HEK293 (cell line): ENCODE results near the gene CSTF1.

ENCODE experiments used
- CTCF ChIA-PET: fragments of 350-600 bp; formaldehyde crosslinking; extraction: SDS; loops from one replicate; lab custom pipeline; 2021; ENCODE audit warnings: antibody characterized with exemption; lab: Yijun Ruan, JAX
- POLR2A ChIA-PET: fragments of 300-600 bp; formaldehyde crosslinking; extraction: SDS; loops from one replicate; lab custom pipeline; 2020; ENCODE audit warnings: antibody characterized with exemption, inconsistent platforms; lab: Yijun Ruan, JAX
- H3K27ac ChIP-seq: fragments of 200-500 bp; sonication (Bioruptor generic); 2 replicates; pipeline ENCODE4 v1.5.1; 2014; ENCODE audit warnings: low read depth, low read length, control low read depth, inconsistent platforms; ENCODE audit errors: extremely low read depth
- H3K36me3 ChIP-seq, 2 experiments: fragments of 200-500 bp in 1 of 2; sonication (Bioruptor generic) in 1 of 2; 1 replicate in 1 of 2; 2 replicates in 1 of 2; pipeline ENCODE4 v1.5.1; 2014 to 2017; ENCODE audit warnings: inconsistent platforms in 2 of 2, low read length in 2 of 2; ENCODE audit not compliant: control insufficient read depth in 2 of 2, insufficient read depth in 1 of 2
- H3K4me1 ChIP-seq: fragments of 200-500 bp; sonication (Bioruptor generic); 2 replicates; pipeline ENCODE4 v1.5.1; 2014; ENCODE audit warnings: mild to moderate bottlenecking, low read length, inconsistent platforms; ENCODE audit not compliant: control insufficient read depth, insufficient read depth
- H3K4me3 ChIP-seq: 2 replicates; pipeline ENCODE4 v1.5.1; 2011; ENCODE audit warnings: low read depth, mild to moderate bottlenecking, control low read depth, low read length, moderate library complexity
- H3K9me3 ChIP-seq: fragments of 200-500 bp; sonication (Bioruptor generic); 2 replicates; pipeline ENCODE4 v1.5.1; 2014; ENCODE audit warnings: low read depth, low read length, inconsistent platforms; ENCODE audit not compliant: control insufficient read depth, insufficient read depth
- FEZF1 ChIP-seq: fragments of 450-650 bp; formaldehyde crosslinking; IDR thresholded peaks from 2 replicates; pipeline ENCODE4 v1.5.1; 2016; ENCODE audit warnings: missing biosample characterization, missing genetic modification characterization
- HOXD13 ChIP-seq: sonication (generic); formaldehyde crosslinking; IDR thresholded peaks from 2 replicates; pipeline ENCODE4 v1.8.0; 2022; ENCODE audit warnings: missing genetic modification reagents, borderline replicate concordance
- KLF7 ChIP-seq: fragments of 450-650 bp; formaldehyde crosslinking; IDR thresholded peaks from 2 replicates; pipeline ENCODE4 v1.5.1; 2016; ENCODE audit warnings: missing biosample characterization, missing genetic modification characterization, borderline replicate concordance
- KLF9 ChIP-seq: fragments of 450-650 bp; formaldehyde crosslinking; IDR thresholded peaks from 2 replicates; pipeline ENCODE4 v1.5.1; 2016; ENCODE audit warnings: missing biosample characterization, missing genetic modification characterization, low read depth
- MYNN ChIP-seq: fragments of 450-650 bp; formaldehyde crosslinking; IDR thresholded peaks from 2 replicates; pipeline ENCODE4 v1.5.1; 2016; ENCODE audit warnings: missing biosample characterization, missing genetic modification characterization, borderline replicate concordance
- OVOL3 ChIP-seq: fragments of 450-650 bp; formaldehyde crosslinking; IDR thresholded peaks from 2 replicates; pipeline ENCODE4 v1.5.1; 2016; ENCODE audit warnings: missing biosample characterization, missing genetic modification characterization
- PRDM1 ChIP-seq: fragments of 450-650 bp; formaldehyde crosslinking; IDR thresholded peaks from 2 replicates; pipeline ENCODE4; 2016; ENCODE audit warnings: missing biosample characterization, missing genetic modification characterization
- SP7 ChIP-seq: fragments of 450-650 bp; formaldehyde crosslinking; IDR thresholded peaks from 2 replicates; pipeline ENCODE4 v1.5.1; 2016; ENCODE audit warnings: missing biosample characterization, missing genetic modification characterization
- YY1 ChIP-seq: fragments of 450-650 bp; formaldehyde crosslinking; IDR thresholded peaks from 2 replicates; pipeline ENCODE4 v1.5.1; 2018; ENCODE audit warnings: missing biosample characterization, missing genetic modification characterization
- ZBTB1 ChIP-seq: fragments of 450-650 bp; formaldehyde crosslinking; IDR thresholded peaks from 2 replicates; pipeline ENCODE4 v1.5.1; 2016; ENCODE audit warnings: missing biosample characterization, missing genetic modification characterization
- ZBTB7A ChIP-seq: fragments of 450-650 bp; formaldehyde crosslinking; IDR thresholded peaks from 2 replicates; pipeline ENCODE4 v1.5.1; 2016; ENCODE audit warnings: low read depth, missing biosample characterization, missing genetic modification characterization
- ZEB2 ChIP-seq: fragments of 450-650 bp; formaldehyde crosslinking; IDR thresholded peaks from 2 replicates; pipeline ENCODE4 v1.5.1; 2016; ENCODE audit warnings: missing biosample characterization, missing genetic modification characterization
- ZFP41 ChIP-seq: fragments of 450-650 bp; formaldehyde crosslinking; IDR thresholded peaks from 2 replicates; pipeline ENCODE4 v1.5.1; 2016; ENCODE audit warnings: missing biosample characterization, missing genetic modification characterization, borderline replicate concordance
- ZNF175 ChIP-seq: fragments of 450-650 bp; formaldehyde crosslinking; IDR thresholded peaks from 2 replicates; pipeline ENCODE4 v1.5.1; 2016; ENCODE audit warnings: missing biosample characterization, missing genetic modification characterization
- ZNF341 ChIP-seq: fragments of 450-650 bp; formaldehyde crosslinking; IDR thresholded peaks from 2 replicates; pipeline ENCODE4; 2016; ENCODE audit warnings: low read depth, missing biosample characterization, missing genetic modification characterization
- ZNF530 ChIP-seq: fragments of 450-650 bp; formaldehyde crosslinking; IDR thresholded peaks from 2 replicates; pipeline ENCODE4 v1.5.1; 2016; ENCODE audit warnings: low read depth, missing biosample characterization, missing genetic modification characterization
- ZNF585B ChIP-seq: fragments of 450-650 bp; formaldehyde crosslinking; IDR thresholded peaks from 2 replicates; pipeline ENCODE4 v1.5.1; 2016; ENCODE audit warnings: missing biosample characterization, missing genetic modification characterization
- ZNF660 ChIP-seq: fragments of 450-650 bp; IDR thresholded peaks from 2 replicates; pipeline ENCODE4 v1.5.1; 2018; ENCODE audit warnings: missing biosample characterization, mild to moderate bottlenecking, missing genetic modification characterization
- ZNF670 ChIP-seq: fragments of 450-650 bp; formaldehyde crosslinking; IDR thresholded peaks from 2 replicates; pipeline ENCODE4 v1.5.1; 2016; ENCODE audit warnings: missing biosample characterization, missing genetic modification characterization, low read depth
- ZNF76 ChIP-seq: fragments of 450-650 bp; formaldehyde crosslinking; IDR thresholded peaks from 2 replicates; pipeline ENCODE4; 2016; ENCODE audit warnings: low read depth, missing biosample characterization, missing genetic modification characterization, borderline replicate concordance
- ZXDB ChIP-seq: fragments of 450-650 bp; formaldehyde crosslinking; IDR thresholded peaks from 2 replicates; pipeline ENCODE4 v1.5.1; 2016; ENCODE audit warnings: missing biosample characterization, missing genetic modification characterization
- TF ChIP-seq, protein P1 (sequence below): fragments of 450-650 bp; formaldehyde crosslinking; IDR thresholded peaks from 2 replicates; pipeline ENCODE4 v1.5.1; 2016; ENCODE audit warnings: missing biosample characterization, missing genetic modification characterization
- TF ChIP-seq, protein P2 (sequence below): fragments of 450-650 bp; formaldehyde crosslinking; IDR thresholded peaks from 2 replicates; pipeline ENCODE4 v1.5.1; 2016; ENCODE audit warnings: missing biosample characterization, missing genetic modification characterization, low read depth
- TF ChIP-seq, protein P3 (sequence below): fragments of 450-650 bp; formaldehyde crosslinking; IDR thresholded peaks from 2 replicates; pipeline ENCODE4 v1.5.1; 2017; ENCODE audit warnings: missing biosample characterization, missing genetic modification characterization
- TF ChIP-seq, protein P4 (sequence below): fragments of 450-650 bp; formaldehyde crosslinking; optimal IDR thresholded peaks from 2 replicates; pipeline ENCODE3; 2016; ENCODE audit warnings: missing biosample characterization, mild to moderate bottlenecking, missing genetic modification characterization
- TF ChIP-seq, protein P5 (sequence below): fragments of 450-650 bp; formaldehyde crosslinking; IDR thresholded peaks from 2 replicates; pipeline ENCODE4 v1.5.1; 2017; ENCODE audit warnings: missing biosample characterization, missing genetic modification characterization
- TF ChIP-seq, protein P6 (sequence below): fragments of 450-650 bp; formaldehyde crosslinking; IDR thresholded peaks from 2 replicates; pipeline ENCODE4 v1.5.1; 2016; ENCODE audit warnings: missing biosample characterization, missing genetic modification characterization

CSTF1 gene

DNA sequence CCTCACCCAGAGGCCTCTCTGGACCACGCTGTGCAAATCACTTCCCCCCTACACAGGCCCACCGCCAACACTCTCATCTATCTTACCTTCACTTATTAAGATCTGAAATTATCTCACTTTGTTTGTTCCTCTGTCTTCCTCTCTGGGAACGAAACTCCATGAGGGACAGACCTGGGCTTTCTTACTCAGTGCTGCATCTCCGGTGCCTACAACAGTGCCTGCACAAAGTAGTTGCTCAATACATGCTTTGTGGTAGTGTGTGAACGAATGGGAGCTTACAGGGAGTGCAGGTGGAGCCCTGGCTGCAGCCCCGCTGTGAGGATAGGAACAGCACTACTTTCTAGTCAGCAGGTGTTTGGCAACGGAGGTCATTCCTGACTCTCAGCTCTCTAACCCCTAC lies 25.0 kb downstream of the CSTF1 start (continued):
- no peak for TF ChIP-seq ZBTB7A
- TF ChIP-seq ZNF76 (tag by site-specific recombination) = no peak
- TF ChIP-seq, protein P1, sequence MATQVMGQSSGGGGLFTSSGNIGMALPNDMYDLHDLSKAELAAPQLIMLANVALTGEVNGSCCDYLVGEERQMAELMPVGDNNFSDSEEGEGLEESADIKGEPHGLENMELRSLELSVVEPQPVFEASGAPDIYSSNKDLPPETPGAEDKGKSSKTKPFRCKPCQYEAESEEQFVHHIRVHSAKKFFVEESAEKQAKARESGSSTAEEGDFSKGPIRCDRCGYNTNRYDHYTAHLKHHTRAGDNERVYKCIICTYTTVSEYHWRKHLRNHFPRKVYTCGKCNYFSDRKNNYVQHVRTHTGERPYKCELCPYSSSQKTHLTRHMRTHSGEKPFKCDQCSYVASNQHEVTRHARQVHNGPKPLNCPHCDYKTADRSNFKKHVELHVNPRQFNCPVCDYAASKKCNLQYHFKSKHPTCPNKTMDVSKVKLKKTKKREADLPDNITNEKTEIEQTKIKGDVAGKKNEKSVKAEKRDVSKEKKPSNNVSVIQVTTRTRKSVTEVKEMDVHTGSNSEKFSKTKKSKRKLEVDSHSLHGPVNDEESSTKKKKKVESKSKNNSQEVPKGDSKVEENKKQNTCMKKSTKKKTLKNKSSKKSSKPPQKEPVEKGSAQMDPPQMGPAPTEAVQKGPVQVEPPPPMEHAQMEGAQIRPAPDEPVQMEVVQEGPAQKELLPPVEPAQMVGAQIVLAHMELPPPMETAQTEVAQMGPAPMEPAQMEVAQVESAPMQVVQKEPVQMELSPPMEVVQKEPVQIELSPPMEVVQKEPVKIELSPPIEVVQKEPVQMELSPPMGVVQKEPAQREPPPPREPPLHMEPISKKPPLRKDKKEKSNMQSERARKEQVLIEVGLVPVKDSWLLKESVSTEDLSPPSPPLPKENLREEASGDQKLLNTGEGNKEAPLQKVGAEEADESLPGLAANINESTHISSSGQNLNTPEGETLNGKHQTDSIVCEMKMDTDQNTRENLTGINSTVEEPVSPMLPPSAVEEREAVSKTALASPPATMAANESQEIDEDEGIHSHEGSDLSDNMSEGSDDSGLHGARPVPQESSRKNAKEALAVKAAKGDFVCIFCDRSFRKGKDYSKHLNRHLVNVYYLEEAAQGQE (tag by site-specific recombination) = no peak
- TF ChIP-seq PRDM1 (tag by site-specific recombination) = no peak
- TF ChIP-seq FEZF1 (tag by site-specific recombination) = no peak
- no peak for TF ChIP-seq HOXD13 (CRISPR knock-in tag)
- no peak for TF ChIP-seq ZNF660 (tag by site-specific recombination)
- no peak for TF ChIP-seq ZNF585B (tag by site-specific recombination)
- no peak for TF ChIP-seq OVOL3
- TF ChIP-seq, protein P2, sequence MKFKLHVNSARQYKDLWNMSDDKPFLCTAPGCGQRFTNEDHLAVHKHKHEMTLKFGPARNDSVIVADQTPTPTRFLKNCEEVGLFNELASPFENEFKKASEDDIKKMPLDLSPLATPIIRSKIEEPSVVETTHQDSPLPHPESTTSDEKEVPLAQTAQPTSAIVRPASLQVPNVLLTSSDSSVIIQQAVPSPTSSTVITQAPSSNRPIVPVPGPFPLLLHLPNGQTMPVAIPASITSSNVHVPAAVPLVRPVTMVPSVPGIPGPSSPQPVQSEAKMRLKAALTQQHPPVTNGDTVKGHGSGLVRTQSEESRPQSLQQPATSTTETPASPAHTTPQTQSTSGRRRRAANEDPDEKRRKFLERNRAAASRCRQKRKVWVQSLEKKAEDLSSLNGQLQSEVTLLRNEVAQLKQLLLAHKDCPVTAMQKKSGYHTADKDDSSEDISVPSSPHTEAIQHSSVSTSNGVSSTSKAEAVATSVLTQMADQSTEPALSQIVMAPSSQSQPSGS (tag by site-specific recombination) = no peak
- TF ChIP-seq ZNF341 = no peak
- TF ChIP-seq KLF7 (tag by site-specific recombination) = no peak

DNA sequence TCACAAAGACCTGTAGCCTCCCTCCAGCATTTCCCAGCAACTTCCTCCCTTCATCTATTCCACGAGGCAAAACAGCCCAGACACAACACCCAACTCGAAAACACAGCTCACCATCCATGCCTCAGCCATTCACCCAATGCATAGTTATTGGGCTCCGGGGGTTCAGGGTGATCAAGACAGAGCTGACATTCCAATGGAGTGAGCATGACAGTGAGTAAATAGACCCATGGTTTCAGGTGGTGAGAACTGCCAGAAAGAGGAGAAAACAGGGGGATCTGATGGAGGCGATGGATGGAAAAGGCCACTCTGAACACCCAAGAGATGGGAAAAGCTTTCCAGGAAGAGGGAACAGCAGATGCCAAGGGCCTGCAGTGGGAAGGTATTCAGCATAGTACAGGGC lies 25.5 kb downstream of the CSTF1 start:
- peaks cover 0 to 22% of the 10 kb centered on the region in 2 experiments; a peak in 1 of 3 replicates for H3K36me3 ChIP-seq
- no peaks in the 10 kb centered on the region for H3K4me1 ChIP-seq
- H3K9me3 ChIP-seq = no peaks in the 10 kb centered on the region
- H3K4me3 ChIP-seq = no peak overlapping the region
- ChIA-PET POLR2A (no interaction called here), CTCF (interaction anchor here (0.7 kb wide), 1 partner anchor 10 kb away, joined by 6 read pairs; no protein-coding TSS in a partner anchor)
- H3K27ac ChIP-seq = no peak overlapping the region
- no peak for TF ChIP-seq ZNF670 (tag by site-specific recombination)
- TF ChIP-seq, protein P3, sequence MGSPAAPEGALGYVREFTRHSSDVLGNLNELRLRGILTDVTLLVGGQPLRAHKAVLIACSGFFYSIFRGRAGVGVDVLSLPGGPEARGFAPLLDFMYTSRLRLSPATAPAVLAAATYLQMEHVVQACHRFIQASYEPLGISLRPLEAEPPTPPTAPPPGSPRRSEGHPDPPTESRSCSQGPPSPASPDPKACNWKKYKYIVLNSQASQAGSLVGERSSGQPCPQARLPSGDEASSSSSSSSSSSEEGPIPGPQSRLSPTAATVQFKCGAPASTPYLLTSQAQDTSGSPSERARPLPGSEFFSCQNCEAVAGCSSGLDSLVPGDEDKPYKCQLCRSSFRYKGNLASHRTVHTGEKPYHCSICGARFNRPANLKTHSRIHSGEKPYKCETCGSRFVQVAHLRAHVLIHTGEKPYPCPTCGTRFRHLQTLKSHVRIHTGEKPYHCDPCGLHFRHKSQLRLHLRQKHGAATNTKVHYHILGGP (tag by site-specific recombination) = no peak
- TF ChIP-seq ZFP41 (tag by site-specific recombination) = no peak
- TF ChIP-seq KLF9 = no peak
- TF ChIP-seq OVOL3 = no peak
- no peak for TF ChIP-seq ZNF175 (tag by site-specific recombination)
- TF ChIP-seq SP7 = no peak
- no peak for TF ChIP-seq ZNF530 (tag by site-specific recombination)
- TF ChIP-seq, protein P4, sequence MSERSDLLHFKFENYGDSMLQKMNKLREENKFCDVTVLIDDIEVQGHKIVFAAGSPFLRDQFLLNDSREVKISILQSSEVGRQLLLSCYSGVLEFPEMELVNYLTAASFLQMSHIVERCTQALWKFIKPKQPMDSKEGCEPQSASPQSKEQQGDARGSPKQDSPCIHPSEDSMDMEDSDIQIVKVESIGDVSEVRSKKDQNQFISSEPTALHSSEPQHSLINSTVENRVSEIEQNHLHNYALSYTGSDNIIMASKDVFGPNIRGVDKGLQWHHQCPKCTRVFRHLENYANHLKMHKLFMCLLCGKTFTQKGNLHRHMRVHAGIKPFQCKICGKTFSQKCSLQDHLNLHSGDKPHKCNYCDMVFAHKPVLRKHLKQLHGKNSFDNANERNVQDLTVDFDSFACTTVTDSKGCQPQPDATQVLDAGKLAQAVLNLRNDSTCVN = no peak
- TF ChIP-seq, protein P5, sequence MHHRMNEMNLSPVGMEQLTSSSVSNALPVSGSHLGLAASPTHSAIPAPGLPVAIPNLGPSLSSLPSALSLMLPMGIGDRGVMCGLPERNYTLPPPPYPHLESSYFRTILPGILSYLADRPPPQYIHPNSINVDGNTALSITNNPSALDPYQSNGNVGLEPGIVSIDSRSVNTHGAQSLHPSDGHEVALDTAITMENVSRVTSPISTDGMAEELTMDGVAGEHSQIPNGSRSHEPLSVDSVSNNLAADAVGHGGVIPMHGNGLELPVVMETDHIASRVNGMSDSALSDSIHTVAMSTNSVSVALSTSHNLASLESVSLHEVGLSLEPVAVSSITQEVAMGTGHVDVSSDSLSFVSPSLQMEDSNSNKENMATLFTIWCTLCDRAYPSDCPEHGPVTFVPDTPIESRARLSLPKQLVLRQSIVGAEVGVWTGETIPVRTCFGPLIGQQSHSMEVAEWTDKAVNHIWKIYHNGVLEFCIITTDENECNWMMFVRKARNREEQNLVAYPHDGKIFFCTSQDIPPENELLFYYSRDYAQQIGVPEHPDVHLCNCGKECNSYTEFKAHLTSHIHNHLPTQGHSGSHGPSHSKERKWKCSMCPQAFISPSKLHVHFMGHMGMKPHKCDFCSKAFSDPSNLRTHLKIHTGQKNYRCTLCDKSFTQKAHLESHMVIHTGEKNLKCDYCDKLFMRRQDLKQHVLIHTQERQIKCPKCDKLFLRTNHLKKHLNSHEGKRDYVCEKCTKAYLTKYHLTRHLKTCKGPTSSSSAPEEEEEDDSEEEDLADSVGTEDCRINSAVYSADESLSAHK (tag by site-specific recombination) = no peak
- no peak for TF ChIP-seq MYNN (tag by site-specific recombination)
- no peak for TF ChIP-seq ZBTB1 (tag by site-specific recombination)
- no peak for TF ChIP-seq YY1 (tag by site-specific recombination)
- TF ChIP-seq ZEB2 (tag by site-specific recombination) = no peak
- no peak for TF ChIP-seq ZNF76 (tag by site-specific recombination)
- no peak for TF ChIP-seq ZXDB (tag by site-specific recombination)
- TF ChIP-seq, protein P6, sequence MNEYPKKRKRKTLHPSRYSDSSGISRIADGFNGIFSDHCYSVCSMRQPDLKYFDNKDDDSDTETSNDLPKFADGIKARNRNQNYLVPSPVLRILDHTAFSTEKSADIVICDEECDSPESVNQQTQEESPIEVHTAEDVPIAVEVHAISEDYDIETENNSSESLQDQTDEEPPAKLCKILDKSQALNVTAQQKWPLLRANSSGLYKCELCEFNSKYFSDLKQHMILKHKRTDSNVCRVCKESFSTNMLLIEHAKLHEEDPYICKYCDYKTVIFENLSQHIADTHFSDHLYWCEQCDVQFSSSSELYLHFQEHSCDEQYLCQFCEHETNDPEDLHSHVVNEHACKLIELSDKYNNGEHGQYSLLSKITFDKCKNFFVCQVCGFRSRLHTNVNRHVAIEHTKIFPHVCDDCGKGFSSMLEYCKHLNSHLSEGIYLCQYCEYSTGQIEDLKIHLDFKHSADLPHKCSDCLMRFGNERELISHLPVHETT = no peak
